SU-DHL-6 (cell line): ENCODE data around the gene OSER1.

Experiments
- CTCF ChIP-seq: fragments of 200-600 bp; sonication (generic); IDR thresholded peaks from one replicate; pipeline ENCODE4 v1.5.1; 2017; ENCODE audit warnings: antibody characterized with exemption, mild to moderate bottlenecking, low read length, moderate library complexity; ENCODE audit not compliant: insufficient read depth, poor library complexity, severe bottlenecking
- EZH2phosphoT487 ChIP-seq: fragments of 200-600 bp; sonication (generic), shearing (Covaris generic); conservative IDR thresholded peaks from 2 replicates; pipeline ENCODE4 v1.6.1; 2018; ENCODE audit warnings: mild to moderate bottlenecking, antibody characterized with exemption, low read length, moderate library complexity, mixed read lengths

- TF ChIP-seq CTCF (no peak), EZH2phosphoT487 (no peak)
Measured at GRCh38 chr20:44248410-44248759, 37.8 kb upstream of the OSER1 start.
